Liver (tissue), 3 donors: ENCODE measurements around the gene USH2A.

Experiments used
- CTCF ChIP-seq: fragments of 150-350 bp; IDR thresholded peaks from 2 replicates; pipeline ENCODE4 v1.5.1; 2017; ENCODE audit warnings: improper control_type of control experiment, low read depth, low read length; ENCODE audit not compliant: missing input control
- HNF4G ChIP-seq: IDR thresholded peaks from 2 replicates; pipeline ENCODE4 v1.6.1; 2016; ENCODE audit warnings: antibody characterized with exemption
- RAD21 ChIP-seq, 2 donors: IDR thresholded peaks; 2 replicates each; pipeline ENCODE4 v1.6.1; 2016; ENCODE audit warnings: antibody characterized with exemption in 2 of 2, mild to moderate bottlenecking in 2 of 2
- TF ChIP-seq, protein P1 (sequence below): IDR thresholded peaks from 2 replicates; pipeline ENCODE4 v1.6.1; 2016; ENCODE audit warnings: antibody characterized with exemption
- TF ChIP-seq, protein P2 (sequence below): IDR thresholded peaks from 2 replicates; pipeline ENCODE4 v1.6.1; 2016; ENCODE audit warnings: antibody characterized with exemption
- donor health status: healthy.
- donor health status: healthy.

DNA sequence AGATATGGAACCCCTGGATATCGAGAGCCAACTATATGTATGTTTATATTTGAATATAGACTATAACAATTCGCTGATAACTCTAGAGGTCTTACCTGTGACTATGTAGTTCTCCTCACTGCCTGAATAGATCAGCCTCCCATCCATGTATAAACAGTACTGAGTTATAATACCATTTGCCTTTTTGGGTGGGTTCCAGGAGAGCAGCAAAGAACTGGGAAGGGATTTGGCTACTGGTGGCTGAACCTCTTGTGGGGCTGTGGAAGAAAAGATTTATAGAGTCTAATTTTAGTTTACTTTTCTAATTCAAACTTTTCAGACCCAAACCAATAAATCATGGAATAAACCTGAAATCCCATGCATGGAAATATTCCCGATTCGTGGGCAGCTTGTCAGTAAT, 376.9 kb downstream of the USH2A start:
- TF ChIP-seq, protein P1, sequence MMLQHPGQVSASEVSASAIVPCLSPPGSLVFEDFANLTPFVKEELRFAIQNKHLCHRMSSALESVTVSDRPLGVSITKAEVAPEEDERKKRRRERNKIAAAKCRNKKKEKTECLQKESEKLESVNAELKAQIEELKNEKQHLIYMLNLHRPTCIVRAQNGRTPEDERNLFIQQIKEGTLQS, result no peak
- no peak for TF ChIP-seq CTCF
- TF ChIP-seq RAD21 (IDR thresholded peaks at IDR 0.05), result no peak
- TF ChIP-seq, protein P2, sequence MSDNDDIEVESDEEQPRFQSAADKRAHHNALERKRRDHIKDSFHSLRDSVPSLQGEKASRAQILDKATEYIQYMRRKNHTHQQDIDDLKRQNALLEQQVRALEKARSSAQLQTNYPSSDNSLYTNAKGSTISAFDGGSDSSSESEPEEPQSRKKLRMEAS, result no peak
- TF ChIP-seq HNF4G, result no peak
